B cell (primary cell): ENCODE results near the gene BLOC1S1. TPM values are rescaled to one million over a fixed set of nuclear protein-coding genes. Genes with fewer than 3 reads are reported as not detected.

ENCODE experiments used
- ATAC-seq: fragments of 200-7000 bp; cut with Tn5 transposase; one replicate; pipeline ENCODE4 v1.10.0; 2021; ENCODE audit warnings: low read depth, mild to moderate bottlenecking, moderate number of reproducible peaks, moderate library complexity
- CTCF ChIA-PET: fragments of 350-600 bp; sonication (Branson Sonifier 250); formaldehyde crosslinking; loops from one replicate; lab custom pipeline; 2021; ENCODE audit warnings: antibody characterized with exemption, inconsistent platforms; lab: Charles Lee
- POLR2A ChIA-PET: fragments of 350-600 bp; sonication (Branson Sonifier 250); formaldehyde crosslinking; loops from one replicate; lab custom pipeline; 2021; ENCODE audit warnings: antibody characterized with exemption; lab: Charles Lee
- DNase-seq: peaks from one replicate; pipeline ENCODE4 v3.0.0; 2013
- H2AFZ ChIP-seq: 2 replicates; pipeline ENCODE4 v1.6.1; 2012; ENCODE audit warnings: mild to moderate bottlenecking, low read depth, low read length; ENCODE audit not compliant: insufficient read depth, poor library complexity, severe bottlenecking
- H3K27ac ChIP-seq, 2 donors: 1 replicate in 1 of 2; 2 replicates in 1 of 2; pipeline ENCODE4 v1.5.1; 2012 to 2013; ENCODE audit warnings: low read length in 2 of 2, mild to moderate bottlenecking in 2 of 2, moderate library complexity in 1 of 2
- H3K27me3 ChIP-seq, 4 experiments: fragments of 200-600 bp in 1 of 4; sonication (generic) in 1 of 4; replicated peaks in 1 of 4; 1 replicate in 2 of 4; 2 replicates in 2 of 4; pipeline versions ENCODE4 v1.6.1 to v1.7.0; 2013 to 2016; ENCODE audit warnings: low read length in 3 of 4, mild to moderate bottlenecking in 2 of 4, mixed read lengths in 1 of 4, moderate library complexity in 1 of 4; ENCODE audit not compliant: insufficient read depth in 4 of 4, control insufficient read depth in 3 of 4; ENCODE audit errors: control extremely low read depth in 1 of 4
- H3K36me3 ChIP-seq, 2 experiments: replicated peaks in 1 of 2; 1 replicate in 1 of 2; 2 replicates in 1 of 2; pipeline versions ENCODE4 v1.6.1 to v1.7.1; 2013; ENCODE audit warnings: low read length in 1 of 2; ENCODE audit not compliant: insufficient read depth in 2 of 2, control insufficient read depth in 1 of 2; ENCODE audit errors: control extremely low read depth in 1 of 2, extremely low read depth in 1 of 2
- H3K4me1 ChIP-seq, 2 donors: fragments of 200-600 bp in 1 of 2; sonication (generic) in 1 of 2; 1 replicate in 1 of 2; 2 replicates in 1 of 2; pipeline versions ENCODE4 v1.5.1 to v1.6.1; 2013 to 2017; ENCODE audit warnings: low read length in 2 of 2; ENCODE audit not compliant: control insufficient read depth in 2 of 2, insufficient read depth in 2 of 2
- H3K4me2 ChIP-seq: replicated peaks from 2 replicates; pipeline ENCODE3; 2012; ENCODE audit warnings: mild to moderate bottlenecking, low read depth, low read length; ENCODE audit not compliant: poor library complexity, severe bottlenecking
- H3K4me3 ChIP-seq, 5 experiments: fragments of 200-600 bp in 1 of 5; sonication (generic) in 1 of 5; 1 replicate in 3 of 5; 2 replicates in 2 of 5; pipeline versions ENCODE4 v1.5.1 to v1.7.0; 2011 to 2016; ENCODE audit warnings: low read length in 4 of 5, mild to moderate bottlenecking in 4 of 5, low read depth in 2 of 5, control low read depth in 1 of 5, moderate library complexity in 1 of 5; ENCODE audit not compliant: insufficient read depth in 1 of 5; ENCODE audit errors: control extremely low read depth in 1 of 5, extremely low read depth in 1 of 5
- H3K79me2 ChIP-seq: fragments of 200-600 bp; sonication (generic); one replicate; pipeline ENCODE4 v1.6.0; 2016; ENCODE audit warnings: low read length; ENCODE audit not compliant: control insufficient read depth, insufficient read depth
- H3K9ac ChIP-seq: fragments of 200-600 bp; sonication (generic); 2 replicates; pipeline ENCODE4 v1.6.1; 2017; ENCODE audit warnings: mild to moderate bottlenecking, low read length, moderate library complexity
- H3K9me3 ChIP-seq, 3 donors: one replicate each; pipeline versions ENCODE4 v1.6.1 to v1.7.1; 2013; ENCODE audit warnings: low read length in 2 of 3; ENCODE audit not compliant: control insufficient read depth in 2 of 3, insufficient read depth in 1 of 3; ENCODE audit errors: control extremely low read depth in 1 of 3
- H4K20me1 ChIP-seq: 2 replicates; pipeline ENCODE4 v1.6.0; 2012; ENCODE audit warnings: mild to moderate bottlenecking, low read length; ENCODE audit not compliant: insufficient read depth, control insufficient read depth, poor library complexity, severe bottlenecking
- H3K27ac Mint-ChIP-seq: one replicate; pipeline ENCODE4 v1.8.0; 2021; ENCODE audit warnings: mixed read lengths
- H3K27me3 Mint-ChIP-seq: one replicate; pipeline ENCODE4 v1.8.0; 2021; ENCODE audit warnings: mixed read lengths
- H3K4me1 Mint-ChIP-seq: one replicate; pipeline ENCODE4 v1.8.0; 2021; ENCODE audit warnings: mixed read lengths
- H3K4me3 Mint-ChIP-seq: one replicate; pipeline ENCODE4 v1.8.0; 2021; ENCODE audit warnings: mixed read lengths
- H3K9me3 Mint-ChIP-seq: one replicate; pipeline ENCODE4 v1.8.0; 2022; ENCODE audit warnings: mixed read lengths; ENCODE audit not compliant: insufficient read depth
- CTCF ChIP-seq: fragments of 200-600 bp; IDR thresholded peaks from one replicate; pipeline ENCODE4 v1.8.0; 2022; ENCODE audit warnings: antibody characterized with exemption, mild to moderate bottlenecking
- EZH2 ChIP-seq: IDR thresholded peaks from 2 replicates; pipeline ENCODE4 v1.6.1; 2012; ENCODE audit warnings: borderline replicate concordance, low read depth, mild to moderate bottlenecking, moderate library complexity, low read length; ENCODE audit not compliant: insufficient read depth, poor library complexity, severe bottlenecking
- WGBS: methylation state at CpG from one replicate; pipeline ENCODE4 v1.1.5; 2013; ENCODE audit warnings: missing lambda C conversion rate; ENCODE audit not compliant: insufficient coverage; 5-methylcytosine and 5-hydroxymethylcytosine counted together
- intact Hi-C: fragments of 100-400 bp; cut with micrococcal nuclease; formaldehyde crosslinking; loops from one replicate; pipeline ENCODE4 v1.10.0; 2022
- polyA plus RNA-seq: library from polyadenylated mRNA; depleted of rRNA; stranded (reverse); fragments of >200 nt; gene quantifications from 2 replicates; pipeline ENCODE4 v1.2.3, GENCODE V29; 2012
- total RNA-seq, 2 donors: library from RNA; stranded (reverse); fragments of 120-200 nt in 1 of 2; gene quantifications; 1 replicate in 1 of 2; 2 replicates in 1 of 2; pipeline versions ENCODE4 v1.2.3 to v1.2.4, GENCODE V29; 2013 to 2022

Gene BLOC1S1
- total and polyA plus RNA-seq, 2 donors (not counting 1 experiment from before 2014, with no cell fraction given): 71.1 to 229 TPM

DNA sequence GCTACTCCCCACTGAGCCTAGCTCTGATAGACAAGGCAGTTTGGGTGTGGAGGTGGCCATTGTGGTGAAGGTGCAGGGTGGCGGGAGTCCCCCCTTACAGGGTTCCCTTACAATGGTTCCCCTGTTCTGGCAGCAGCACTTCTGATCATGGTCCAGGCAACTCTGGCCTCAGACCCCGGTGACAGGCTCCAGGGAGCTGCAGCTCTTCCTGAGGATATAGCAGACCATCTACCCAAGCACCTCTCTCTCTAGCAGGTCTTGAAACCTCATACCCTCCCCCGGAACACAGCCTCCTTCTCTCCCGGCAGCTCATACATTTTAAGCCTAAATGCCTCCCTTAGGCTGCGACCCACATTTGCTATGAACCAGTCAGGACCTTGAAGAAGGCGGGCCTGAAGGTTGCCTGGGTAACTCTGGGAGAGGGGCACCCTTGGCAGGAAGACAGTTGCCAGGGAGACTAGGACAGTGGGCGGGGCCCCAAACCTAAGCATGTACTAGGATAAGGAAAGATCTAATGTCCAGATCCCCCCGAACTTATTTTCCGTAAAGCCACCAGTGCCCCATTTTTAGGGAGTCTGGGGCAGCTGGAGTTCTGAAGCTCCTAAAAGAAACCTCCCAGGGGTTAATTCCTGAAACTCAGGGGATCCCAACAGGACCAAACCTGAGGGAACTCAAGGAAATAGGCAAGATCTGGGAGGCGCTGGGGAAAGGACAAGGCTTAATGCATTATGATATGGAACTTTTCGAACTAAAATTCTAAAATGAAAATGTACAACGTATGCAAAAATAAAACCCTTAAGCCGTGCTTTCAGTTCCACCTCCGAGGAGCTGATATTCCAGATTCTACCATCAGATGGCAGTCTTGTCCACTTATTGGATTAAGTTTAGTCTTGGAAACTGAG lies 22.5 kb downstream of the BLOC1S1 start:
- intact Hi-C loops: loop anchor here (1.0 to 2.0 kb wide), 10 partner anchors 9 to 483 kb away; partner anchors contain the start of genes CD63, DNAJC14, PYM1 and RNF41
- peaks cover 21% of the 10 kb centered on the region for H3K4me1 Mint-ChIP-seq
- DNase-seq: peak; percentile 89
- TF ChIP-seq EZH2 (no peak), CTCF (peak; percentile 91)
- ChIA-PET CTCF (interaction anchor here (0.6 to 8.1 kb wide), 50 partner anchors 9 to 898 kb away, joined by 3 to 147 read pairs (median 5); partner anchors contain the start of genes BLOC1S1, CD63, COQ10A and DGKA), POLR2A (interaction anchor here (0.5 to 2.4 kb wide), 14 partner anchors 9 to 1374 kb away, joined by 3 to 18 read pairs (median 4); partner anchors contain the start of genes BLOC1S1, CD63, ITGA7 and ORMDL2)
- Histone ChIP-seq H4K20me1 (no peaks in the 10 kb centered on the region), H3K9me3 (no peaks in the 10 kb centered on the region), H3K27ac (peak overlapping the region; percentile 70 to 84), H3K4me2 (peak overlapping the region; percentile 89), H3K4me3 (peak overlapping the region; percentile 61 to 97 (median 89)), H3K27me3 (no peaks in the 10 kb centered on the region), H3K79me2 (no peaks in the 10 kb centered on the region), H3K4me1 (peaks cover 15 to 20% of the 10 kb centered on the region in 2 donors), H3K36me3 (no peaks in the 10 kb centered on the region), H2AFZ (peak overlapping the region; percentile 96), H3K9ac (peak overlapping the region; percentile 85)
- no peaks in the 10 kb centered on the region for H3K9me3 Mint-ChIP-seq
- peak overlapping the region; percentile 91 for H3K27ac Mint-ChIP-seq
- no peaks in the 10 kb centered on the region for H3K27me3 Mint-ChIP-seq
- H3K4me3 Mint-ChIP-seq: peak overlapping the region; percentile 89
- WGBS: 5% methylated on average over 6 of the region's 14 CpGs
- peak; percentile 81 for ATAC-seq
